ENCODE results near the gene CHST7.

The CHST7 gene

GRCh38 chrX:46573892-46574773 is 568 bp downstream of the CHST7 start:
- peak; percentile 37 for DNase-seq (ENCODE audit: low read depth in 2 of 2)

- no peak for DNase-seq (ENCODE audit: low read depth in 2 of 2)
These were observed 1.3 kb downstream of the CHST7 start for GRCh38 chrX:46574774-46575381.

DNA sequence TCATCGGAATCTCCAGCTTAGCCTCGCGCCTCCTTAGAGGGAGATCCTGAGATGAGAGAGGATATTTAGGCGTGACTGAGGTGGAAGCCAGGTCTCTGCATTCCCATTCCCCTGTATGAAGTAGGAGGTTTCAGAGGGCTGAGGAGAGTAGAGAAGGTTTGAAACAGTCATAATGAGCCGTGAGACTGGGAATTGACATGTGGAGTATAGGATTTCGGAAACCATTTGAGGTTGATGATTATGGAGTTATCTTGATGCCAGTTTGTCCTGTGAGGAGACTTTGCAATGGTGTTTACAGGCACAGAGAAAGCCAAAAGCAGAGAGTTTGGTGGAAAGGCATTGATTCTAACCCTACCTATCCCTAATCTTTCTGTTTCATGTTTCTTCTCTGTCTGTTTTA is 2.0 kb downstream of the CHST7 start:
- DNase-seq (ENCODE audit: low read depth in 2 of 2) = no peak

DNA sequence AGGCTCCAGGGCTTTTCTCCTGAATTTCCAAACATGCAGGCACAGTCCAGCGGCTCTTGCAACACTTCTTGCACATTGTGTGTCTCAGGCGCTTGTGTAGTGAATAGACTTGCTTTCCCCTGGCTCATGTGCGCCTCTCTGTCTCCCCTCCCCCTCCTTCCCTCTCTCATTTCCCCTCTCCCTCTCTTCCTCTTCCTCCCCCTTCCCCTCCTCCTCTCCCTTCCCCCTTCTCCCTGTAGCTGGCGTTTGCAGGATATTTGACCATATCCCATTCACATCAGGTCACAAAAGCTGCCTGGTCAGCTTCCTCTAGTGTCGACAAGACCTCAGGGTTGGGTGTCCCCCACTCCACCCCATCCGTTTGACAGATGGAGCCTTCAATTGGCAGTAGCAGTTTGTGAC is 2.4 kb downstream of the CHST7 start:
- DNase-seq (ENCODE audit: low read depth in 2 of 2) = no peak

- no peak for DNase-seq (ENCODE audit: low read depth in 2 of 2)
These were observed 2.9 kb downstream of the CHST7 start for GRCh38 chrX:46576458-46576857.

DNA sequence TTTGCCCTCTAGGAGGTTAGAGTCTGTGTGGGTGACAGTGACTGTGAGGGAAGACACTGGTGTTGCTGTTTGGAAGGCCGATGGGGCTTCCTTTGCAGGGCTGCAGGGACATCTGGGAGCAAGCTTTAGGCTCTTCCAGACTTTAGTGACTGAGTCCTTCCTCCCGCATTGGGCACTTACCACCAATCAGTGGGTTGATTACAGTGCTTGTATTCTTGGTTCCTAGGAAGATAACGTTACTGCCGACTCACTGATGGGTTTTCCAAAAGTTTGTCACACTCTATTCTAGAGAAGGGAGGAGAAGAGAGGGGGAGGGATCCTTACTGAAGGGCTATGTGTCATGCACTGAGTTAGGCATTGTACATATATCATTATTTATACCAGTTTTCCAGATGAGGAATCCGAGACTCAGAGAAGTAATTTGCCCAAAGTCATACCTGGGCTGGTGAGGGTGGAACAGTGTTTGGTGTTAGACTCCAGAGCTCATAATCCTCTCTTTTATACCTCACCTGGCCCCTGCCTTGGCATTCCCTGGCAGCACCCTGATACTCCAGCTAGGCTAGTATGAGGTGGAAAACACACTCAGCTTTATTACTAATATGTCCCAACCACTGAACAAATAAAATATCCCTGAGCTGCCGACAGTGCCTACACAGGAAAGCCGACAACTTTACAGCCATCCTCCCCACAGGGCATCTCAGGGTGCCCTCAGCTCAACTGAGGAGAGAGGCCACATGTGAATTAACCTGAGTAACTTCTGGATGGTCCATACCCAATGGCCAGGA is 3.8 kb downstream of the CHST7 start:
- no peak for DNase-seq (ENCODE audit: low read depth in 2 of 2)

DNA sequence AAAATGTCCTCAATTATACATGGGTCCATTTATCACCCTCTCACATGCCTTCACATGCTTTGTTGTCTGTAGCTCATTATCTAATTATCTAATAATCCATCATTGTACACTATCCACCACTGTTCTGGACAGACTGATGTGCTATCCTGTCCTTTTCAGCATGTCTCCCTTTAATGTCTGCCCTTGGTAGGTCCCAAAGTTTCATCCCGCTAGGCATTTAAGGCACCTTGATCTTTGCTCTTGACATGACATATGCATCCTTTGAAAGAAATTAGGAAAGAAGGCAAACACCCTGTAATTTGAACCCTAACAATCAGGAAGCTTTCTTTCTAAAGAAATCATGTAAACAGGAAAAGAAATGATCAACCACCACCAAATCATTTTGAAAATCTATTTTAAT is 5.7 kb downstream of the CHST7 start:
- DNase-seq (ENCODE audit: low read depth in 2 of 2) = no peak

DNA sequence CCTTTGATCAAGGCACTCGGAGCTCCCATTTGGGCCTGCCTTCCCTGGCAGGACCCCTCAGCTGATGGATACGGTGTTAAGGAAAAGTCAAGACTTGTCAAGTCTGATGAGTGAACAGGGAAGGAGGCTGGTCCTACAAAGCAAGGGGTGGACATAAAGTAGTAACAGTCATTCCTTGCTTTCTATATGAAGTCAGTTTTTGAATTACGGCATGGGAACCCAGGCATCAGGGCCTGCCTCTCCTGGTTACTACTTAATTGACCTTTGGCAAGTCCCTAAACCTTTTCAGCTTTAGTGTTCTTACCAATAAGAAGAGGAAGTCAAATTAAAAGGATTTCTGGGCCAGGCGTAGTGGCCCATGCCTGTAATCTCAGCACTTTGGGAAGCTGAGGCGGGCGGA is 7.0 kb downstream of the CHST7 start:
- no peak for DNase-seq (ENCODE audit: low read depth in 2 of 2)

GRCh38 chrX:46582325-46582724 is 8.8 kb downstream of the CHST7 start:
- DNase-seq (ENCODE audit: low read depth in 2 of 2) = no peak

- DNase-seq (ENCODE audit: low read depth in 2 of 2) = no peak
These were observed 9.4 kb downstream of the CHST7 start for GRCh38 chrX:46582966-46583365.

- DNase-seq (ENCODE audit: low read depth in 2 of 2) = no peak
These were observed 11.2 kb downstream of the CHST7 start for GRCh38 chrX:46584736-46585135.

- no peak for DNase-seq (ENCODE audit: low read depth in 2 of 2)
These were observed 13.6 kb downstream of the CHST7 start for GRCh38 chrX:46587158-46587557.

DNA sequence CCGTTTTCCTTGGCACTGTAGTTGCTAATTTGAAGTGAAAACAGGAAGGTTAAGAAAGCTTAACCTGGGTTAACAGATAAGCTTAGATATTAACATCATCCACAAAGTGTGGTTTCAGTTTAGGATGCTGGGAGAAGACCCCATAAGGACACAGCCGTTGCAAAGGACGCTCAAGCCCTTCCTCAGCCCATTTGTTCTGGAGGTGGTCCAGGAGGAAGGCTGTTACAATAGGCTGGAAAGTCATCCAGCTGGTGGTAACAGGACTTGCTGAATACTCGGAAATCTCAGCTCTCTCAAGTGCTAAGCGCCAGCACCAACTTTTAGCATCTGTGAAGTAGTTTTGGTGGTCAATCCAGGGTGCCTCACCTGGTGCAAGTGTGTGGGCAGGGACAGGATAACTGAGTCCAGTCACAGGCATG is 14.2 kb downstream of the CHST7 start:
- no peak for DNase-seq (ENCODE audit: low read depth in 2 of 2)

DNA sequence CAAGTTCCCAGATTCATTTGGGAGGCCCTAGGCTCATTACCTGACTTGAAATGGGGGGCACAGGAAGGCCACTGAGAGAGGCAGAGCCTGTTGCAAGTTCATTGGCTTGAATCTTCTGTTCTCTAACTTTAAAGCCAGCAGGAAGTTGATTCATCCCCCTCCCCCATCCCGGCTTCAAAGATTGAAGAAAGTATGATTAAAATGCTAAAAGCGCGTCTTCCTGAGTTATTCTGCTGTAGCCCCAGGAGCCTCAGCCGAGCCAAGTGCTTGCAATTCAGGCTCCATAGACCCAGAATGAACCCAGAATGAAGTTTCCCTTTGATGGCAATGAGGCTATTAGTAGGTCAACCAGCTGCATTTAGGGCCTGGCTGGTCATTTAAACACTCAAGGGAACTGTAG is 14.7 kb downstream of the CHST7 start:
- no peak for DNase-seq (ENCODE audit: low read depth in 2 of 2)

DNA sequence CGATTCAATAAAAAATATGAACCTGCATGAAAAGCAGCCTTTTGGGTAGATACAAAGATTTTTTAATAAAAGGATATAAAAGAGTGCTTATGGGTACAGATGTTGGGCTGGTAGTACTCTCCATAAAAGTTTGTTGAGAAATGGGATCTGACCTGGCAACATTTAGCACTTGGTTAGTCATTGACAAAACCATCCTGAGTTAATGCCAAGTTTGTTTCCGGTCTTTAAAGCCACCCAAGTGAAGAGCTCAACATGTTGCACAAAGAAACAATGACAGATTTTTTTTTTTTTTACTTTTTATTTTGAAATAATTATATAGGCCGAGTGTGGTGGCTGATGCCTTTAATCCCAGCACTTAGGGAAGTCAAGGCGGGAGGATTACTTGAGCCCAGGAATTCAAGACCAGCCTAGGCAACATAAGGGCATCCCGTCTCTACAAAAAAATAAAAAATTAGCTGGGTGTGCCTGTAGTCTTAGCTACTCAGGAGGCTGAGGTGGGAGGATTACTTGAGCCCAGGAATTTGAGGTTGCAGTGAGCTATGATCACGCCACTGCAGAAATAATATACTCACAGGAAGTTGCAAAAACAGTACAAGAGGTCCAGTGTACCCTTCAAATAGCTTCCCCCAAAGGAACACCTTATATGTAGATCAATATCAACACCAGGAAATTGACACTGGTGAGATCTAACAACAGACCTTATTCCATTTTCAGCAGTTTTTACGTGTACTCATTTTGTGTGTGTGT is 16.6 kb downstream of the CHST7 start:
- no peak for DNase-seq (ENCODE audit: low read depth in 2 of 2)

- no peak for DNase-seq (ENCODE audit: low read depth in 2 of 2)
These were observed 21.5 kb downstream of the CHST7 start for GRCh38 chrX:46595084-46595483.

DNA sequence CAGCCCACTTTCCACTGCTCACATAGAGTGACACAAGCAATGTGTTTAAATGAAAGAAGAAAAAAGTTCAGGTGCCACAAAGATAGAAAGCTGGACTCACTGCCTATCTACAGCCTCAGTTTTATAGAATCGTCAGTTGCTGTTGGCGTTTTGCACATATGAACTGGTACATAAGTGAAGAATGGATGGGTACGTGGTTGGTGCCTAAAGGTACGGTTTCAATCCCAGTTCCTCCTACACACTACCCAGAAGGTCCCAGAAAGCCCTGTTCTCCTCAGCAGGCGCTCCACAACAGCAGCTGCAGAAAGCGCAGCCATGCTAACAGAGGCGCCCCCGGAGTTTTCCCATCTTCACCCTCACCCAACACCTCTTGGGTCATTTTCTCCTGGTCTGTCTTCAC is 23.6 kb downstream of the CHST7 start:
- no peak for DNase-seq (ENCODE audit: low read depth in 2 of 2)

DNA sequence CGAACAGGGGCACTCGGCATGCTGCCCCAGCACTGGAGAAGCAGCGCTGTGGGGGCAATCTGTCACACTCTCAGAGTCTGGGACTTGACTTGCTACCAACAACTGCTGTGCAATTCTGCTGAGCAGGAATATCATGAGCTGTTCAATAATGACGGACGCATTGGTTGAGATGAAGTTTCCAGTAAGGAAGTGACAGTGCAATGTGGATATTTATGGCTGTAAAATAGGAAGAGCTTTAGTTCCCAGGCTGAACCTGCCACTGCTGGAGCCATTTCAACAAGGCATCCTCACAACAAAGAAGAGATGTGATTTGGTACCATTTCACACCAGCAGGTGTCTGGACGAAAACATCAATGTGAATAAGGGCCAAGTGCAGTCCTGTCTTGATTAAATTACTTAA is 24.2 kb downstream of the CHST7 start:
- DNase-seq (ENCODE audit: low read depth in 2 of 2) = no peak

DNA sequence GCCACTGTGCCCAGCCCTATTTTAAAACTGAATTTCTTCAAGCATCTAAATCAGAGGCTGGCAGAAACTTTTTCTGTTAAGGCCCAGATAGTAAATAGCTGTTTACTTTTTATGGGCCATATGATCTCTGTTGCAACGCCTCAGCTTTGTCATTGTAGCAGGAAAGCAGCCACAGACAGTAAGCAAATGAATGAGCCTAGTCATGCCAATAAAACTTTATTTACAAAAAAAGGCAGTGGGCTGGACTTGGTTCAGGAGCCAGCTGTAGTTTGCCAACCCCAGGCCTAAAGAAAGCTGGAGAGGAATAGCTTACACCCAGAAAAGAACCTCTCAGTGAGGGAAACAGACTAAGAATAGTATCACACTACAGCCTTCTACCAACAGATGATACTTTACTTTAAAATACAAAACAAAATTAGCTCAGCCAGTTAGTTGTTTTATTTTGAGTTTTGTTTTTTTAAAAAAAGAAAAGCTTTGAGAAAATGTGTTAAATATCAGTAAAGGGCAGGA is 25.5 kb downstream of the CHST7 start:
- no peak for DNase-seq (ENCODE audit: low read depth in 2 of 2)

GRCh38 chrX:46601283-46601682 is 27.7 kb downstream of the CHST7 start:
- no peak for DNase-seq (ENCODE audit: low read depth in 2 of 2)

DNA sequence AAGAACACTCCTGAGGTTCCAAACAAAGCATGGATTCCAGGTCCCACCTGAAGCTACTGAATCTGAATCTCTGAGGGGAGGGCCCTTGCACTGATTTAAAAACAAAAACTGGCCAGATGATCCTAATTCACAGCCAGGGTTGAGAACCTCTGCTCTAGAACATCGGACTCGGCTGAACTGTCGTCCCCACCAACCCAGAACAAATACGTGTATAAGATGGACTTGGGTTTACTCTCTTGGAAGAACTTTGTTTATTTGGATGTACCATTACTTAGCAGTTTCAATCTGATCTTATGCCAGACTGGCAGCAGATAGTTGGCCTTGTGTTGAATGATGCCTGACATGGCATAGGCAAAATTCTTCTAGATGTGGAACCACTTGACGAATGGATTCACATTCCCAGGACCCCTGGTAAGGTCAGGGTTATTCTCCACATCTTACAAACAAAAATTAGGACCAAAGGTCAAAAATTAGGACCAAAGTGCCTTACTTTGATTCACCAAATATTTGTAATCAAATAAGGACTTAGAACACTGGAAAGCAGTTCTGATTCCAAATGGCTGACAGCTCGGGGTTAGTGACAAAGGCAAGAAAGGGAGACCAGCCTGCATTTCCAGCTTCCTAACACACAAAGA is 29.0 kb downstream of the CHST7 start:
- DNase-seq (ENCODE audit: low read depth in 2 of 2) = no peak

Measured in stimulated activated CD4-positive, alpha-beta T cell treated with anti-CD3 and anti-CD28 coated beads, Interleukin-4, amount 100 ng/mL, for 48 hours (primary cell).